ENCODE data around the gene ANO9. TPM values are rescaled to one million over a fixed set of nuclear protein-coding genes. Genes with fewer than 3 reads are reported as not detected.
A peak's percentile ranks its signal among the peaks of the same experiment; 100 is the strongest.

Gene ANO9
- total RNA-seq (2022) = 7.2 and 9.4 TPM in 2 replicates
- percentile 27 among the genes with signal in this experiment for Bru-seq, nascent RNA
- percentile 32 among the genes with signal in this experiment for BruChase-seq, experiment 1, labeled RNA remaining after a 6-hour chase
- percentile 29 among the genes with signal in this experiment for BruChase-seq, experiment 2, labeled RNA remaining after a 2-hour chase
- long read RNA-seq, partial matches to known transcripts = 3 of 9 reads
- long read RNA-seq, other reads (novel, unspliced or antisense) = 4 of 9 reads

- peaks cover under 1% of the 10 kb centered on the region for H3K4me1 Mint-ChIP-seq (ENCODE audit: insufficient read depth, unreplicated experiment)
- CTCF ChIA-PET = no interaction called here
- peak within 1 kb of the TSS; percentile 34 for H3K4me3 Mint-ChIP-seq (ENCODE audit: unreplicated experiment)
- POLR2A ChIA-PET = interaction anchor here (0.6 to 1.7 kb wide), 4 partner anchors 10 to 228 kb away, joined by 3 read pairs; no protein-coding TSS in a partner anchor
- DNase-seq (ENCODE audit: unreplicated experiment) = peak; percentile 46
- H3K9me3 Mint-ChIP-seq (ENCODE audit: unreplicated experiment) = no peaks in the 10 kb centered on the region
- no peak within 1 kb of the TSS for H3K27ac Mint-ChIP-seq (ENCODE audit: low read depth, unreplicated experiment)
- no peaks in the 10 kb centered on the region for H3K36me3 Mint-ChIP-seq (ENCODE audit: insufficient read depth, unreplicated experiment)
- H3K27me3 Mint-ChIP-seq (ENCODE audit: insufficient read depth, unreplicated experiment) = no peaks in the 10 kb centered on the region
- intact Hi-C loops (cut with micrococcal nuclease) = no loop called here
- TF ChIP-seq CTCF (IDR thresholded peaks at IDR 0.05; ENCODE audit: unreplicated experiment) = no peak
- no TSS peak for BruUV-seq (replicated peaks)
Observed at GRCh38 chr11:441418-442274, at the start of gene ANO9. ANO9 (minus strand) TSS chr11:442011; CDS start chr11:441926, 85 bp downstream.

- Mint-ChIP-seq H3K4me3 (ENCODE audit: unreplicated experiment) (no peak overlapping the region), H3K9me3 (ENCODE audit: unreplicated experiment) (no peaks in the 10 kb centered on the region), H3K27ac (ENCODE audit: low read depth, unreplicated experiment) (no peak overlapping the region), H3K4me1 (ENCODE audit: insufficient read depth, unreplicated experiment) (no peaks in the 10 kb centered on the region), H3K36me3 (ENCODE audit: insufficient read depth, unreplicated experiment) (peaks cover 47% of the 10 kb centered on the region), H3K27me3 (ENCODE audit: insufficient read depth, unreplicated experiment) (no peaks in the 10 kb centered on the region)
- POLR2A ChIA-PET = interaction anchor here (0.6 kb wide), 1 partner anchor 13 kb away, joined by 4 read pairs; no protein-coding TSS in a partner anchor
- intact Hi-C loops (cut with micrococcal nuclease) = no loop called here
- CTCF ChIA-PET = interaction anchor here (0.6 kb wide), 1 partner anchor 21 kb away, joined by 3 read pairs; no protein-coding TSS in a partner anchor
- DNase-seq (ENCODE audit: unreplicated experiment) = no peak
- TF ChIP-seq CTCF (IDR thresholded peaks at IDR 0.05; ENCODE audit: unreplicated experiment) = no peak
- no TSS peak for BruUV-seq (replicated peaks)
Observed at GRCh38 chr11:491358-491757, 49.5 kb upstream of the ANO9 start.

- intact Hi-C loops (cut with micrococcal nuclease) = no loop called here
- Mint-ChIP-seq H3K27me3 (ENCODE audit: insufficient read depth, unreplicated experiment) (no peaks in the 10 kb centered on the region), H3K4me1 (ENCODE audit: insufficient read depth, unreplicated experiment) (no peaks in the 10 kb centered on the region), H3K9me3 (ENCODE audit: unreplicated experiment) (no peaks in the 10 kb centered on the region), H3K4me3 (ENCODE audit: unreplicated experiment) (no peak overlapping the region), H3K36me3 (ENCODE audit: insufficient read depth, unreplicated experiment) (peaks cover 43% of the 10 kb centered on the region), H3K27ac (ENCODE audit: low read depth, unreplicated experiment) (no peak overlapping the region)
- CTCF ChIA-PET = interaction anchor here (0.6 kb wide), 1 partner anchor 21 kb away, joined by 3 read pairs; no protein-coding TSS in a partner anchor
- DNase-seq (ENCODE audit: unreplicated experiment) = no peak
- BruUV-seq (replicated peaks) = no TSS peak
- POLR2A ChIA-PET = interaction anchor here (0.6 kb wide), 2 partner anchors 12 to 46 kb away, joined by 3 to 4 read pairs; no protein-coding TSS in a partner anchor
- no peak for TF ChIP-seq CTCF (IDR thresholded peaks at IDR 0.05; ENCODE audit: unreplicated experiment)
Observed at GRCh38 chr11:490930-491260, 49.1 kb upstream of the ANO9 start.

Data from MCF 10A (cell line).